GM21717 (cell line): ENCODE results near the gene CYTH4.
"Not testable (repeated sequence)": the region's sequence is repeated elsewhere in the genome, so short reads cannot be mapped to it uniquely, and the experiment has no call there.

Source experiments
- ATAC-seq: cut with Tn5 transposase; IDR thresholded peaks from one replicate; pipeline ENCODE4 v1.9.1; 2021; ENCODE audit warnings: mild to moderate bottlenecking, moderate library complexity; ENCODE audit not compliant: unreplicated experiment

The CYTH4 gene

DNA sequence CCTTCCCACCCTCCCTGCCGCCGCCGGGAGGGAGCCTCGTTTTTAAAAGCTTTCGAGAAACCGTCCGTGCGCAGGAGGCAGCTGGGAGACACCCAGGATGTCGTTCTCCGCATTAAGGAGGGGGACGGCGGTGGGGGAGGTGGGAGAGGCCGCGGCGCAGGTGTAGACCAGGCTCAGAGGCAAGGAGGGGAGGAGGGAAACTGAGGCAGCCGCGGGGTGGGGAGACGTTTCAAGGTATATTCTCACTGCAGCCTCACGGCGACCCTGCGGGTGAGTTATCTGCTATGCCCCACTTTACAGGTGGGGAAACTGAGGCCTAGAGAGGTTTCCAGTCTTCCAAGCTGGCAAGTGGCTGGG lies 42.7 kb downstream of the CYTH4 start:
- ATAC-seq, result no peak

DNA sequence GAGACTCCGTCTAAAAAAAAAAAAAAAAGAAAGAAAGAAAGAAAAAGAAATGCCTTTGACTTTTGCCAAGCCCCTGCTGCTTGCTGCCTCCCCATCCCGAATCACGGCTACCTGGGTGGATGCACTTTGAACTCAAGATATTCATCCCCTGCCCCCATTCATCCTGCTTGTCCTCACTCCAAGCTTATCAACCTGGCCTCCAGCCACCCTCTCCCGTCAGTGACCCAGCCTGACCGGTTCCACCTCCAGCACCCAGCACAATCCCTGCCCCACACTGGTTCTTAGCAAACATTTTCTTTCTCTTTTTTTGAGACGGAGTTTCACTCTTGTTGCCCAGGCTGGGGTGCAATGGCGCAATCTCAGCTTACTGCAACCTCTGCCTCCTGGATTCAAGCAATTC lies 44.4 kb downstream of the CYTH4 start:
- ATAC-seq, result no peak

DNA sequence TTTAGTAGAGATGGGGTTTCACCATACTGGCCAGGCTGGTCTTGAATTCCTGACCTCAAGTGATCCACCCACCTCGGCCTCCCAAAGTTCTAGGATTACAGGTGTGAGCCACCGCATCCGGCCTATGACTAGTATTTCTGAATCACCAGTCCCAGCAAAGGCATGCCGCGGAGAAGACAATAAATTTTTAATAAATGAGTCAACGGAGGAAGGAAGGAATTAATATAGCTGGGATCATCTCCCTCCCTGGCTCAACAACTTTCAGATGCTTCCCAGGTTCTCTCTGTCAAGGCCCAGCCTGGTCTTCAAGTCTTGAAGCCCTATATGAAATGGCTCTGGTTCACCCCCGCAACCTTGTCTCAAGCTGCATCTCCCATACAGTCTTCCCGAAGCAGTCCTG lies 45.7 kb downstream of the CYTH4 start:
- ATAC-seq, result no peak

DNA sequence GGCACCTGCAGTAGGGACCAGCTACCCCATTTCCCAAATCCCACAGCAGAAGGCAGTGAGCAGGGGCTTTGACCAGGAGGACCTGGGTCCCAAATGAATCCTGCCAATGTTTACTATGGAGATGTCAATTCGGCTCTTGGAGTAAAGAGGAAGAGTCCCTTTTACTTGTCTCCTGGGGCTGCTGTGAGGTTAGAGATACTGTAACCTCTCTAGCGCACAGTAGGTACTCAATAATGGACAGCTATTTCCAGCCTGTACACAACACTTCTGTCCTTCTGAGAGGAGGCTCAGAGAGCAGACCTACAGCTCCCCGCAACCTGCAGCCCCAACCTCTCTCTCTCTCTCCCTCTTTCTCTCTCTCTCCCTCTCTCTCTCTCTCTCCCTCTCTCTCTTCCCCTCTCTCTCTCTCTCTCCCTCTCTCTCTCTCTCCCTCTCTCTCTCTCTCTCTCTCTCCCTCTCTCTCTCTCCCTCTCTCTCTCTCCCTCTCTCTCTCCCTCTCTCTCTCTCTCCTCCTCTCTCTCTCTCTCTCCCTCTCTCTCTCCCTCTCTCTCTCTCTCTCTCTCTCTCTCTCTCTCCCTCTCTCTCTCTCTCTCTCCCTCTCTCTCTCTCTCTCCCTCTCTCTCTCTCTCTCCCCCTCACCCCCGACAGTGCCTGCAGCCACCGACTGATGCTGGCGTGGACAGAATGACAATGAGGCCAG lies 46.4 kb downstream of the CYTH4 start:
- not testable (repeated sequence) for ATAC-seq

DNA sequence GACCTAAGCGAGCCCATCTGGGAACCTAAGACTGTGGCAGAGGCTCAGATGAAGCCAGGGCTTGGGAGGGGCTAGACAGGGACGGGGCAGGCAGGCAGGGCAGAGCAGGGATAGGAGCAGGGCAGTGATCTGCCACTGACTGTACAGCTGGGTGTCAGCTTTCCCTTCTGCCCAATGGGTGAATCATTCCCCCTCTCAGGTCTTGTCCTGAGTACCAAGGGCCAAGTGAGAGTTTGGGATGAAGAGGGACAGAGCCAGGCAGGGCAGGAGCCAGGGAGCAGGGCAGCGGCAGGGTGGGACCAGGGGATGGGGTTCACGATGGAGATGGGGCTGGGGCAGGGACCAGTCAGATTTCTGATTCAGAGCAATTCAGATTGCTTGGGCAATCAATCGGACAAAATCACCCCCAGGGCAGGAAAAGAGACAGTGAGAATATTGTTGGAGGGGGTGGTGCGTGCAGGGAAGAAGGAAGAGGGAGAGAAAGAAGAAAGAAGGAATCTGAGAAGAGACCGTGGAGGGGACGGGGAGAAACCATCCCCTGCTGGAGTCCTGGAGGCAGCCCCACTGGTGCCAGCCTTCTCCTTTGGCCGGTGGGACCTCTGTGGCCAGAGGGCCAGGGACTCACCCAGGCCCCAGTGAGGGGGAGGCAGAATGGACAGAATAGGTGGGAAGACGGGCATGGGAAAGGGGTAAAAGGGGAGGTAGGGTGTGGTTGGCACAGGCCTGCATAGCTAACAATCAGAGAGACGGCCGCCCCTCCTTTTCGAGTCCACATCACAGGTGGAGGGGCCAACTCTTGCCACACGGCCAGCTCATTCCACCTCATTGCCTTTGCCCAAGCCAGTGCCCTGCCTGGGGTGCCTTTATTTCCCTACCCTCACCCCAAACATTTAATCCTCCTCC lies 47.2 kb downstream of the CYTH4 start:
- no peak for ATAC-seq

DNA sequence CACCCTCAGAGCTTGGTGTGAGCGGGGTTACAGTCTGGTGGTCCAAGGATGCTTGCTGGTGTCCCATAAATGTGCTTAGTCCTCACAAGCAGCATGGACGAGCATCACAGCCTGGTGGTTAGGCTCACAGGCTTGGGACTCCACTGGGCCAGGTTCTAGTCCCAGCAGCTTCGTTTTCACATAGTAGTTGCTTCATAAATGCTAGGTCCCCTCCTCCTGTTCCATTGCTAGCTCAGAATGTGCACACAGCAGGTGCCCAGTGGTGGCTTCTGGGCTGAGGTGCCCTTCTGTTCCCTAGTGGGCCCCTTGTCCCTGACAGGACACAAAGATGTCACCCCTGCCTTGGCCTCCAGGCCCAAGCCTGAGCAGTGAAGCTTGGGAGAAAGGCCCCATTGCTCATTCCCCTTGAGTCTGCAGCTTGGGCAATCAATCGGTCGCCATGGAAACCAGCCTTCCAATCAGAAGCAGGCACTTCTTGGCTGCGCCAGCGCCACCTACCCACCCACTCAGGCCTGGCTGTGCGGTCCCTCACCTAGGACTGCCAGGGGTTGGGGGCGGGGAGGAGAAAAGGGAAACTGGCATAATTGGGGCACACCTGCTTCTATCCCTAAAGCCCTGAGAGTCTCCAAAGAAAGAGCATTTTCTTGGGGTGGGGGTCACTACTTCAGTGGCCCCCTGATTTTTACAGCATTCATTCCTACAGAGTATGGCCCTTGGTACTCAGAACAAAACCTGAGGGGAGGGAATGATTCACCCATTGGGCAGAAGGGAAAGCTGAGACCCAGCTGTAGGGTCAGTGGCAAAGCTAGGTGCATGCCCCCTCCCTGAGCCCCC lies 48.1 kb downstream of the CYTH4 start:
- ATAC-seq, result no peak

DNA sequence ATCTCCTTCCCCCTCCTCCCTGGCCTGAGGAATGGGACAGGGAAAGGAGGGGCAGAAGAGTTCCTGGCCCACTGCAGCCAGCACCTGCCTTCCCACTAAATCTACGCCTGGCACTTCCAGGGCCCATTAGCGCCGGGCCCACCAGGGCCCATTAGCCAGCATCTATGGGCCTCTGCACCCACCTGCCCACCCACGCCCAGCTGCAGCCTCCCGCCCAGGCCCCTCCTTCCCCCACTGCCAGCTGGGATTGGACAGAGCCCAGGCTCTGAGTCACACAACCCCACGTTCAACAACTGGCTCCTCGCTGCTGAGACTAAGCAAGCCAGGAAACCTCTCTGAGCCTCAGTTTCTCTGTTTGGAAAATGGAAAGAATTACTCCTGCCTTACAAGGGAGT lies 48.7 kb downstream of the CYTH4 start:
- no peak for ATAC-seq

DNA sequence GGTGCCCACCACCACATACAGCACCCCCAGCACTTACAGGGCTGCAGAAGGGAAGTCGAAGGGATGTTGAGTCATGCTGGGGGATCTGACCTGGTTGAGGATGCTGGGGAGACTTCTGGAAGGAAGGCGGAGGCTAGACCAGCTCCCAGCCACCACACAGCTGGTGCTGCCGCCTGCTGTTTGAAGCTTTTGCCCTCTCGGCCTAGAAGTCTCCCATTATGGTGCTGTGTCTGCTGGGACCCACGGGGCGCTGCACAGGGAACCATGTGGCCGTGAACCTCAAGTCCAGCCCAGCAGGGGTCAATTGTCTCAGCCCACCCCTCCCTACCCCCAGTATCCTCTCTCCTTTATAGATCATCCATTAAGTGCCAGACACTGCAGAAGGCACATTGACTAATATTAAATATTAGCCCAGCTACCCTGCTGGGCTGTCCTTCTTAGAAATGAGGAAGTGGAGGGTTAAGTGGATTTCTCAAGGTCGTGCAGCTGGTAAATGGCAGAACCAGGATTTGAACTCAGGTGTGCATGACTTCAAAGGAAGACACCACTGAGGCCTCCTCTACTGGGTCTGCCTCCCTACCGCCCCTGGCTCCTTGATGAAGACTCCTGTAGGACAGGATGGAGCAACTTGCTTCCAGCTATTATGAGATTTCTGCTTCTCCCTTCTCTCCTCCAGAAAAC lies 49.7 kb downstream of the CYTH4 start:
- no peak for ATAC-seq

DNA sequence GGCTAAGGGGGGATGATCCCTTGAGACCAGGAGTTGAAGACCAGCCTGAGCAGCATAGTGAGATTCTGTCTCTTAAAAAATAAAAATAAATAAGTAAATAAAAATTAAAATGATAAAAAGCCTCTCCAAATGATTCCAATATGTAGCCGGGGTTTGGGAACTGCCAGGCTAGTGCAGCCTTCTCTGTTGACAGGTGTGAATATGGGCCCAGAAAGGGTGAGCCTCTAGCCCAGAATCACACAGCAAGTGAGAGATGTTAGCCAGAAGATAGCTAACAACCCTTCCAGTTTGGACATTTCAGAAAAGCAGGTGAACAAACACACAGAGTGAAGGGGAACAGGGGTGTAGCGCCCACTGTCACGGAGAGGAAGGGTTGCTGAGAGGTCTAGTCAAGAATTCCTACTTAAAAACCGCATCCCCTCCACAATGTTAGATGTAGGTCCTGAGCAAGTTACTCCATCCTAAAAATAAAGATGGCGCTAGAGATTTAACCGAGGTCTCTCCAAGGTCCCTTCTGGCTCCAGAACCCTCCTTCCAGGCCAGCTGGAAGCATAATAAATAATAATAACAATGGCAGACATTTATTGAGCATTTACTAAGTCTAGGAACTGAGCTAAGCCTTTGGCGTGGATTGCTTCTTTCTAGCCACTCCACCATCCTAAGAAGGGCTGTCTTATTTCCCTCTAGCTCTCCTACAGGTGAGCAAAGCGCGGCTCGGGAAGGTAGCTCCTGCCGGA lies 51.6 kb downstream of the CYTH4 start:
- ATAC-seq, result no peak

DNA sequence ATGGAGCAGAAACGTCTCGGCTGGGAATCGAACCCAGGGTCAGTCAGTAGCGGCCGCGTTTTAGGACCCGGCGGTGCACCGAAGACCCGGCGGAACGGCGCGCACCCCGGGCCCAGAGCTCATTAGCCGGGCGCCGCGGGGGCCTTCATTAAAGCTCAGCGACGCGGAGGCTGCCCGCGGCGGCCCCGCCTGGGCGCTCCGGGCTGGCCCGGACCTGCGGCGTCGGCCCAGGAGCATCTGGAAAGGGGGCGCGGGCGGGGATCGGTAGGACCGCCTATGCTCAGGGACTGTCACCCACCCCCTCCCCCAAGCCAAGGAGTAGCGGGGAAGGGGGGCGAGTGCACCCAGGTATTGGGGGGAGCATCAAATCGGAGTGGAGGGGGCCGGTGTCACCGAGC lies 52.2 kb downstream of the CYTH4 start:
- no peak for ATAC-seq

DNA sequence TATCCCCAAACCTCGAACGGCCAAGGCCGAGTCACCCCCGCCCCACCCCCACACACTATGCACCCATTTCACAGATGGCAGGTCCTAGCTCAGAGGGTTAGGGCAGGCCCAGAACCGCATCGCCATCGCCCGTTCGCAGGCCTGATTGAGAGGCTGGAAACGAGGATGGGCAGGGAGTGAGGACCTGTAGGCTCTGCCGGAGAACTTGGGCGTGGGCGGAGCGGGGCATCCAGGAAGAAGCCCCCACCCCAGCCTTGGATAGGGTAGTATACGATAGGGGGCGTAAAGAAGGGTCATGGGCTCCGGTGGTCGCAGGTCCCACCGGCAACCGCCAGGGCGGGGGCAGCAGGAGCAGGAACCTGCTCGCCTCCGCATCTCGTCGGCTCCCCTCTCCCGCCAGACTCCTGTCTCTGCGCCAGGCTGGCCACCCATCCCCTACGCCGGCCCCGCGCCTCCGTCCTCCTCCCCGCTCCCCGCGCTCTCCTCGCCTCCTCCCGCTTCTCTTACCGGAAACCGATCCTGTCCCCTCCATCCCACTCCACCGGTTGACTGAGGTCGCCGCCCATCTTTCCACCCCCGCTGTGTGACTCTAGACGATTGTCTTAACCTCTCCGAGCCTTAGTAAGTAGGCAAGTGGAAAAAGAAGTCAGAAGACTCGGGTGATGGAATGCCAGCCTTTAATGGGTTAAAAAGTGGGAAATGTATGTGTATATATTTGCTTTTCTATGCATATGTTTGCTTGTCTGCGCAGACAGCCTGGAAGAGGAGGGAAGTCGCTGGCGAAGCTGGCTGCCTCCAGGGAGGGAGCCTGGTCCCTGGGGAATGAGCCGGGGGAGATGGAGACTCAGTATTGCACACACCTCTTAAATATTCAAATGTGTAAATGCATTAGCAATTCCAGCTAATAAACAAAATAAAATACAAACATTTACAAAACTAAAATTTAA lies 52.8 kb downstream of the CYTH4 start:
- no peak for ATAC-seq

DNA sequence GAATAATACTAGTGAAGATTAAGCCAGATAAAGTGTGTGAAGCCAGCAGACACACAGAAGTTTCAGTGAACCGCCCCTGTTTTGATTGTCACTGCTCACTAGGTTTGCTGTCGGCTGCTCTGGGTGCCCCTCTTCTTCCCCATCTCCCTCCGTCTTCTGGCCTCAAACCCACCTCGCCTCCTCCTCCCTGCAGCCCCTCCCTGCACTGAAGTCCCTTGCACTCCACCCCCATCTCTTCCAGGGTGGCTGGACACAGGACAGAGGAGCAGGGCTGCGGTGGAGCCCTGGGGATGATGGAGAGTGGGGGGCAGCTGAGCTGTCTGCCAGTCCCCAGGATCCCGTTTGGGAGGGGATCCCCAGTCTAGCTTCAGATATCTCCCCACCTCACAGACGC lies 53.5 kb downstream of the CYTH4 start:
- no peak for ATAC-seq

DNA sequence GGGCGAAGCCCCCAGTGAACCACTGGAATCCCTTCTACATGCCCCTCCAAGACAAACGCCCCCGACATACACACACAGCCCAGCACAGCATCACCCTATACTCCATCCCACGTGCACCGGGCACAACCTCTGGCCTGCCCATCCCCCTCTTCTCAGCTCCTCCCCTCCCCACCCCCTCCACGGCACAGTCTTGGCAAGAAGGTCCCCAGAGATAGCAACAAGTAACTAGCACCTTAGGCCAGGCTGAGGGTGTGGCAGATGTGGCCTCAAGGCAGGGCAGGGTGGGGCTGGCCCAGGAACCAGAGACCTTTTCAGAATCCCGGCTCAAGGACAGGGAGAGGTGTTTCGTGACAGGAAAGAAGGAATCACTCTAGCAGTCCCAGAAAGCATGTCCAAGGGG lies 54.3 kb downstream of the CYTH4 start:
- ATAC-seq, result no peak

DNA sequence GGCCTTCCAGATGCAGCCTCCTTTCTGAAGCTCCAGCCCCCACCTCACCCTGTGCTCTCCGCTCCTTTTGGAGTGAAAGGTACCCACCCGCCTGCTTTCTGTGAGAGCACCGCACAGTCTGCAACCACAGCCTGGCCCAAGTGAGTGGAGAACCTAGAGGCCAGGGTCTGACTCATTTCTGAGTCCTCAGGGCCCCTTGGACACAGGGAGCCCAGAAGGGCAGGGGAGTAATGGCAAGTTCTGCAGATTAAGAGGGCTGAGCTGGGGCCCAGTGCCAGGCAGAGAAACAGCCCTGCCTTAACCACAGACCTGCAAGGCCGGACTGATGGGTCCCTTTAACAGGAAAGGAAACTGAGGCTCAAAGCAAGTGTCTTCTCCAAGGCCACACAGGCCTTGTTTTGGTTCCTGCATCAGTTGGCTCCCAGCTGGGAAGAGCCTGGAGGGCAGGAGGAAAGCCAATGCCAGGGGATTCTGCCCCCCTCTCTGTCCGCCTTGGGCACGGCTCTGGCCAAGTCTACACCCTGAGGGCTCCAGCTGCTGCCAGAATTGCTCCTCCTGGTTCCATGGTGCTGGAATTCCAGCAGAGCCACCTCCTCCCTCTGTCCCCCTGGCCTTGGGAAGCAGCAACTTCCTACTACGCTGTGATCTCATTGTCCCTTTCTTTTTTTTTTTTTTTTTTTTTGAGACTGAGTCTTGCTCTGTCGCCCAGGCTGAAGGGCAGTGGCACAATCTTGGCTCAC lies 55.1 kb downstream of the CYTH4 start:
- ATAC-seq, result no peak

DNA sequence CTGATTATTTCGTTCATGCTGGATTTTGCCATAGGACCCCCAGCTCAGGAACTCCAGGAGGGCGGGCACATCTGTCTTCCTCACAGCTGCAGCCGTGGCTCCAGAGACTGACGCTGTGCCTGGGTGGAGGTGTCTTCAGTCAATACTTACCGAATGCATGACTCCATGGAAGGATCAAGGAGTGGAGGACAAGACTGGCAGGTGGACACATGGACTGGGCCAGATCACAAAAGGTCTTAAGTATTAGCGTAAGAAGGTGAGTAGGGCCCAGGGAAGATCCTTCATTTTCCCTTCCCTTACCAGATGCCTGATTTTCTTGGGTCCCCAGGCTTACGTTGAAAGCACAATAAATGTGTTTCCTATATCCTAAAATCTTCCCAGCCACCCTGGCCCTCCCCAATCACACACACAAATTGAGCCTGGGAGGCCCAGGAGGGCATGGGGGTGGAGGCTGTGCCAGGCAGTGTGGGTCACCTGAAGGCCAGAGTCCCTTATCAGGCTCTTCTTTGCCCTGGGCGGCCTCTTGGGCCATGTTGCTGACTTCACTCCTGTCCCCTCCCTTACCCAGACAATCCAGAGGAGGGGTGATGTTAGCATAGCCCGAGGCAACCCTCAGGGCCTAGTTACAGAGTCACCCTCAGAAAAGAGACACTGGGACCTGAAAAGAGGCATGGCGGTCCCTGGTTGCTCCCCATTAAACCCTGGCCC lies 56.4 kb downstream of the CYTH4 start:
- ATAC-seq, result no peak

DNA sequence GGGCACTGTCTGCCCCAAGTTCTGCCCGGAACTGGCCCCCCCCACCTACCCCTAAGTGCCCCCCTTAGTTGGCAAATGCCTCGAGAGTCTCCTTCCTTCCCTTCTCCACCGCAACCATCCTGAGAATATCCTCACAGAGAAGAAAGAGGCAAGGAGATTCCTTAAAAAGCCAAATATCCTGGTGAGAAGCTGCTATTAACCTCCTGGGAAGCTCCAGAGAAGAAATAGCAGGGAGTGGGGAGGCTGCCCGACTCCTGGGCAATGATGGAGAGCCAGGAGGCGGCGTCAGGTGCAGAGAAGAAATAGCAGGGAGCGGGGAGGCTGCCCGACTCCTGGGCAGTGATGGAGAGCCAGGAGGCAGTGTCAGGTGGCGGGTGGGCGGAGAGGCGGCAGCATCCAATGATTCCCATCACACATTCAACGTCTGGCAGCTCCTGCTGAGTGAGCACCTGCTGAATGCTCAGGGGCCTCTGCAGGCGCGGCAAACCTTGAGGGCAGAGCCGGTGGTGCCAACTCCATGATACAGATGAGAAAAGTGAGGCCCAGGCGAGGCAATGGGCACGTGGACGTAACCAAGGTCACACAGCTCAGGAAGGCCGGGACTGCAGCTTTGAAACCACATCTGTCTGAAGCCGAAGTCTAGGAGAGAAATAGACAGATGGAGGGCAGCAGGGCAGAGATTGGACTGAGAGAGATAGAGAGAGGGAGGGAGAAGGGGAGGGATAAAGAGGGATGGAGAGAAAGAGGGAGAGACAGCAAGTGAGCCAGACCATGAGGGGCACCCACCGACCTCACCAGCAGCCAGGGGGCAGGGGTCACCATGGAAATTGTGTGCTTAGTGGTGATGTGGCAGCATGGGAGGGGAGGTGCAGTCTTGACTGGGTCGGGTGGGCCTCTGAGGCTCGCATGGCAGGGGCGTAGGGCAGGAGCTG lies 58.3 kb downstream of the CYTH4 start:
- ATAC-seq, result no peak

DNA sequence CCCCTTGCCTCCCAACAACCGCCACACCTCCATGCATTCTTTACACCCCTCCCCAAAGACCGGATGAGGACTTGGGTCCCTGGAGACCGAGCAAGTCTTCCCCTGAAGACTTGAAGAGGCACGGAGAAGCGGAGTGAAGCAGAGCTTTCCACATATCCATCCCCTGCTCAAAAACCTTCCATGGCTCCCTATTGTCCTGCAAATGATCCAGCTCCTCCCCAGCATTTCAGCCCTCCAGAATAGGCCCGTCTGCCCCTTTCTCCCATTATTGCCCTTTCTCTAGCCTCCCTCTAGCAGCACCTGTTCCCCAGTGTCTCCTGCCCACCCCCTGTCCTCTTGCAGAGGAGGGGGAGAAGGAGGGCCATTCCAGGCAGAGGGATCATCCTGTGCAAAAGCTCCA lies 59.8 kb downstream of the CYTH4 start:
- no peak for ATAC-seq
